ENCODE data around the gene ZNF292. TPM values are rescaled to one million over a fixed set of nuclear protein-coding genes. Genes with fewer than 3 reads are reported as not detected.
A peak's percentile ranks its signal among the peaks of the same experiment; 100 is the strongest.

Gene ZNF292
- total RNA-seq, 1 donor, result 34.7 TPM

DNA sequence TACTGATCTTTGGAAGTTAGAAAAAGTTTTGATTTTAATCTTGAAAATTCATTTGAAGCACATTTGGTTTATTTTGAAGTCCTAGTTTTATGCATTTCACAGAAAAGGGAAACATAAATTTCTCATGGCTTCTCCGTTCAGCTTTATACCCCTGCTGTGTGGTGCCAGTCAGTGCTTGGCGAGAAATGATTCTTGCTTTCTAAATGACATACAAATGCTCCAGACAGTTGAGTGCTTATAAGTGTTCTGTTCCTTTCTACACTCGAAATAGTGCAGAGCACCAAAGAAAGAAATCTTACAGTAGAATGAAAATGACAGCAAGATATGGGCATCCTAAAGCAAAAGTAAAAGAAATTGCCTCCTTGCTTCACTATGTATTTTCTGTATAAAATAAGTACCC lies 9.0 kb upstream of the ZNF292 start:
- TF ChIP-seq, protein P1, sequence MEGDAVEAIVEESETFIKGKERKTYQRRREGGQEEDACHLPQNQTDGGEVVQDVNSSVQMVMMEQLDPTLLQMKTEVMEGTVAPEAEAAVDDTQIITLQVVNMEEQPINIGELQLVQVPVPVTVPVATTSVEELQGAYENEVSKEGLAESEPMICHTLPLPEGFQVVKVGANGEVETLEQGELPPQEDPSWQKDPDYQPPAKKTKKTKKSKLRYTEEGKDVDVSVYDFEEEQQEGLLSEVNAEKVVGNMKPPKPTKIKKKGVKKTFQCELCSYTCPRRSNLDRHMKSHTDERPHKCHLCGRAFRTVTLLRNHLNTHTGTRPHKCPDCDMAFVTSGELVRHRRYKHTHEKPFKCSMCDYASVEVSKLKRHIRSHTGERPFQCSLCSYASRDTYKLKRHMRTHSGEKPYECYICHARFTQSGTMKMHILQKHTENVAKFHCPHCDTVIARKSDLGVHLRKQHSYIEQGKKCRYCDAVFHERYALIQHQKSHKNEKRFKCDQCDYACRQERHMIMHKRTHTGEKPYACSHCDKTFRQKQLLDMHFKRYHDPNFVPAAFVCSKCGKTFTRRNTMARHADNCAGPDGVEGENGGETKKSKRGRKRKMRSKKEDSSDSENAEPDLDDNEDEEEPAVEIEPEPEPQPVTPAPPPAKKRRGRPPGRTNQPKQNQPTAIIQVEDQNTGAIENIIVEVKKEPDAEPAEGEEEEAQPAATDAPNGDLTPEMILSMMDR (IDR thresholded peaks at IDR 0.05; ENCODE audit: insufficient read depth, low read length), result no peak
- no peak for DNase-seq (ENCODE audit: low read depth)
- no peak overlapping the region for H3K4me3 ChIP-seq (ENCODE audit: low read depth, low read length)

DNA sequence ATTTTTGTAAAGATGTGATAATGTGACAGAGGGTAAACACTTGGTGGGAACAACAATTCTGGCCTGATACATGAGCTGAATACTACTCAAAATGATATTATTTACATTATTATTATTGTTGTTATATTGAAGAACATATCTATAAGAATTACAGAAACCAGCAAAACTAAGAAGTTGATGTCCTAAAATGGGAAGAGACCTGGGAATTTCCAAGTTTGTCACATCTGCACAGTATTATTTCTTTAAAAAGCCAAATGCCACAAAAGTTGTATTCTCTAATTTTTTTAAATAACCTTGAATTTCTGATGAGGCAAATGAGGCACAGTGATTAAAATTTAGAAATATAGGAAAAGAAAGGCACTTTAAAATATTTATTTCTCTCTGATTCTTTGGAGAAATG lies 5.0 kb upstream of the ZNF292 start:
- no peak for DNase-seq (ENCODE audit: low read depth)
- no peak overlapping the region for H3K4me3 ChIP-seq (ENCODE audit: low read depth, low read length)
- TF ChIP-seq, protein P1 (IDR thresholded peaks at IDR 0.05; ENCODE audit: insufficient read depth, low read length), result no peak

- DNase-seq (ENCODE audit: low read depth), result no peak
- peak overlapping the region; percentile 55 for H3K4me3 ChIP-seq (ENCODE audit: low read depth, low read length)
- TF ChIP-seq, protein P1 (IDR thresholded peaks at IDR 0.05; ENCODE audit: insufficient read depth, low read length), result no peak
Observed at GRCh38 chr6:87151471-87151780, 3.9 kb upstream of the ZNF292 start.

GRCh38 chr6:87151781-87152525 lies 3.4 kb upstream of the ZNF292 start:
- DNase-seq (ENCODE audit: low read depth), result peak; percentile 54
- peak overlapping the region; percentile 55 for H3K4me3 ChIP-seq (ENCODE audit: low read depth, low read length)
- TF ChIP-seq, protein P1 (IDR thresholded peaks at IDR 0.05; ENCODE audit: insufficient read depth, low read length), result peak; percentile 1

DNA sequence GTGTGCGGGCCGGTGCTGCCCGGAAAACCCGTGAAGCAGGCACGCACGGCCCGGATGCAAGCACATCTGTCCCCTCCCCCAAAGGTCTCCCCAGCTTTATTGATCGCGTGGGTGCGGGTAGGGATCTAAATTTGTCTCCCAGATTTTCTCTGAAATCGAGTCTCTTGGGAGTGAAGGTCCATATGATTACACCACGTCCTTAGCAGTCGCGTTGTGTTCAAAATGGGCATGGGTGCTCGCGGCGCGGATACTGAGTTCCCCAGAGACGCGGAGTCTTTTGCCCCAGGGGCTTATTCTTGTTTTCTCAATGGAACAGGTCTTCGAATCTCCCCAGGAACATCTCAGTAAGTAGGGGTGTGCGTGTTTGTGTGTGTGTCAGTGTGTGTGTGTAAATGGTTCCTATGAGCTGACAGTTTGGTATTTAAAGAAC lies 2.8 kb upstream of the ZNF292 start:
- H3K4me3 ChIP-seq (ENCODE audit: low read depth, low read length), result peak overlapping the region; percentile 55
- TF ChIP-seq, protein P1 (IDR thresholded peaks at IDR 0.05; ENCODE audit: insufficient read depth, low read length), result no peak
- DNase-seq (ENCODE audit: low read depth), result peak; percentile 22

DNA sequence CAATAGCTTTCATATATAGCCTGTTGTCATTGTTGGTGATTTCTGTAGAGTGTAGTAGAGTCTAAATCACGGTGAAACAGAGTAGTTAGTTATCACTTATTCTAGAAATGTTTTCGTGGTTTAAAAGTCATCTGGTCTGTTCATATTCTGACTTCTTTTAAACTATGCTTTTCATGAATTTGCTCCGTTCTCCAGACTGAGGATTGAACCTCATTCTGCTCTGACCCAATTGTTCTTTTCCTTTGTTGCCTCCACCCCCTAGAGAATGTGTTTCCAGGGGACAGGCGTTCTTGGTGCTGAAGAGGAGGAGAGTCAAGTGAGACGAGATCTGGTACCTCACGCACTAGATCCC lies 748 bp upstream of the ZNF292 start:
- TF ChIP-seq, protein P1 (IDR thresholded peaks at IDR 0.05; ENCODE audit: insufficient read depth, low read length), result no peak
- DNase-seq (ENCODE audit: low read depth), result no peak
- H3K4me3 ChIP-seq (ENCODE audit: low read depth, low read length), result peak overlapping the region; percentile 92
